DOHH2 (cell line): ENCODE measurements around the gene DIPK1A.

Source experiments
- H3F3A ChIP-seq: fragments of 200-600 bp; sonication (generic), shearing (Covaris generic); 2 replicates; pipeline ENCODE4 v1.6.0; 2016; ENCODE audit warnings: antibody characterized with exemption, mild to moderate bottlenecking; ENCODE audit not compliant: control insufficient read depth, insufficient read depth
- H3K27ac ChIP-seq: fragments of 200-600 bp; sonication (generic); 2 replicates; pipeline ENCODE4 v1.5.1; 2014; ENCODE audit warnings: low read depth, mild to moderate bottlenecking, low read length, moderate library complexity
- H3K27me3 ChIP-seq: fragments of 200-600 bp; sonication (generic); 2 replicates; pipeline ENCODE4 v1.6.1; 2014; ENCODE audit warnings: mild to moderate bottlenecking, low read length, mixed read lengths; ENCODE audit not compliant: control insufficient read depth
- H3K36me3 ChIP-seq: fragments of 200-600 bp; sonication (generic); 2 replicates; pipeline ENCODE4 v1.6.1; 2014; ENCODE audit warnings: mild to moderate bottlenecking, low read length, moderate library complexity, mixed read lengths; ENCODE audit not compliant: control insufficient read depth
- H3K4me1 ChIP-seq: fragments of 200-600 bp; sonication (generic); 2 replicates; pipeline ENCODE4 v1.6.1; 2014; ENCODE audit warnings: mild to moderate bottlenecking, low read length, mixed read lengths; ENCODE audit not compliant: control insufficient read depth
- H3K4me2 ChIP-seq: fragments of 200-600 bp; sonication (generic); 2 replicates; pipeline ENCODE4 v1.6.0; 2014; ENCODE audit warnings: mild to moderate bottlenecking, low read length, moderate library complexity
- H3K4me3 ChIP-seq: fragments of 200-600 bp; sonication (generic); 2 replicates; pipeline ENCODE4 v1.5.1; 2014; ENCODE audit warnings: mild to moderate bottlenecking, low read length, mixed read lengths
- H3K79me2 ChIP-seq: fragments of 200-600 bp; sonication (generic); 2 replicates; pipeline ENCODE4 v1.6.1; 2014; ENCODE audit warnings: mild to moderate bottlenecking, low read length, mixed read lengths; ENCODE audit not compliant: control insufficient read depth
- H3K9me2 ChIP-seq: fragments of 200-600 bp; sonication (generic); replicated peaks from 2 replicates; pipeline ENCODE4 v1.6.1; 2014; ENCODE audit warnings: mild to moderate bottlenecking, low read length, mixed read lengths; ENCODE audit not compliant: control insufficient read depth
- H3K9me3 ChIP-seq: fragments of 200-600 bp; sonication (generic); 2 replicates; pipeline ENCODE4 v1.6.1; 2014; ENCODE audit warnings: antibody characterized with exemption, low read length, mixed read lengths; ENCODE audit not compliant: control insufficient read depth, insufficient read depth
- H4K20me1 ChIP-seq: fragments of 200-600 bp; sonication (generic); 2 replicates; pipeline ENCODE4 v1.6.0; 2014; ENCODE audit warnings: low read depth, mild to moderate bottlenecking, antibody characterized with exemption, low read length, moderate library complexity; ENCODE audit not compliant: control insufficient read depth, insufficient read depth
- CTCF ChIP-seq: fragments of 200-600 bp; sonication (generic); IDR thresholded peaks from one replicate; pipeline ENCODE4 v1.5.1; 2014; ENCODE audit warnings: antibody characterized with exemption, mild to moderate bottlenecking, low read depth, low read length; ENCODE audit not compliant: poor library complexity, severe bottlenecking
- EZH2phosphoT487 ChIP-seq: fragments of 200-600 bp; sonication (generic); IDR thresholded peaks from 2 replicates; pipeline ENCODE4 v1.6.1; 2017; ENCODE audit warnings: borderline replicate concordance, mild to moderate bottlenecking, antibody characterized with exemption, low read length, moderate library complexity, mixed read lengths

DIPK1A gene

DNA sequence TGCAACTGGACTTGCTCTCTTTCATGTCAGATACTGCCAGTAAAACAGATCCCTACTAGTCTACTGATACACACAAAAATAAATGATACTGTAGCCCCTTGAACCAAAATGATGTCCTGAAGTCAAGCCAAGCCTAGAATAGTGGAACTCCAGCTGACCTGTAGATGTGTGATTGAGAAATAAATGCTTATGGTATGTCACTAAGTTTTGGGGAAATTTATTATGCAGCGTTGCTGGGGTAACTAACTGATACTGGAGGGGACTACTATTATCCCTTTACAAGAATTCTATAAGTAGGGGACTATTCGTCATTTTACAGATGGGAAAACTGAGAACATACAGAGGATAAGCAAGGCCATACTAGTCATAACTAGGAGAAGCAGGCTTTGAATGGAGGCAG is 73.8 kb downstream of the DIPK1A start:
- H3K4me2 ChIP-seq: no peak overlapping the region
- H3K9me3 ChIP-seq: no peaks in the 10 kb centered on the region; the same call in 1 of the 2 replicates
- H4K20me1 ChIP-seq: no peaks in the 10 kb centered on the region
- H3K79me2 ChIP-seq: peaks cover 43% of the 10 kb centered on the region
- H3K9me2 ChIP-seq: no peaks in the 10 kb centered on the region
- no peak for TF ChIP-seq EZH2phosphoT487
- TF ChIP-seq CTCF: no peak
- H3K36me3 ChIP-seq: no peaks in the 10 kb centered on the region; the same call in 1 of the 2 replicates
- no peaks in the 10 kb centered on the region for H3K27me3 ChIP-seq
- H3K27ac ChIP-seq: no peak overlapping the region
- peaks cover 4% of the 10 kb centered on the region; the same call in 1 of the 2 replicates for H3F3A ChIP-seq
- H3K4me3 ChIP-seq: no peak overlapping the region
- peaks cover 23% of the 10 kb centered on the region for H3K4me1 ChIP-seq

DNA sequence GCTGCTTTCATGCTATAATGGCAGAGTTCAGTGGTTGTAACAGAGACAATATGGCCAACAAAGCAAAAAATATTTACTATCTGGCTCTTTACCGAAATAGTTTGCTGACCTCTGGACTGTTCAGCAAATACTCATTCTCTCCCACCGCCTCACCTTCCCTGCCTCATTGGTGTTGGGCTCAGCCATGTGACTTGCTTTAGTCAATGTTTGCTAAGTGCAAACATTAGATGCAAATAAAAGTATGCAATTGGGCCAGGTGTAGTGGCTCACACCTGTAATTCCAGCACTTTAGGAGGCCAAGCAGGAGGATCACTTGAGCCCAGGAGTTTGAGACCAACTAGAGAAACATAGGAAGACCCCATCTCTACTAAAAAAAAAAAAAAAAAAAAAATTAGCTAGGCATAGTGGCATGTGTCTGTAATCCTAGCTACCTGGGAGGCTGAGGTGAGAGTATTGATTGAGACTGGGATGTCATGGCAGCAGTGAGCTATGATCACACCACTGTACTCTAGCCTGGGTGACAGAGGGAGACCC is 74.3 kb downstream of the DIPK1A start:
- TF ChIP-seq EZH2phosphoT487 (no peak), CTCF (no peak)
- Histone ChIP-seq H3K36me3 (no peaks in the 10 kb centered on the region; the same call in 1 of the 2 replicates), H4K20me1 (no peaks in the 10 kb centered on the region), H3K4me2 (no peak overlapping the region), H3K79me2 (peaks cover 46% of the 10 kb centered on the region), H3F3A (peaks cover 4% of the 10 kb centered on the region; the same call in 1 of the 2 replicates), H3K4me3 (no peak overlapping the region), H3K4me1 (peaks cover 23% of the 10 kb centered on the region), H3K9me3 (no peaks in the 10 kb centered on the region; the same call in 1 of the 2 replicates), H3K9me2 (no peaks in the 10 kb centered on the region), H3K27ac (no peak overlapping the region), H3K27me3 (no peaks in the 10 kb centered on the region)

DNA sequence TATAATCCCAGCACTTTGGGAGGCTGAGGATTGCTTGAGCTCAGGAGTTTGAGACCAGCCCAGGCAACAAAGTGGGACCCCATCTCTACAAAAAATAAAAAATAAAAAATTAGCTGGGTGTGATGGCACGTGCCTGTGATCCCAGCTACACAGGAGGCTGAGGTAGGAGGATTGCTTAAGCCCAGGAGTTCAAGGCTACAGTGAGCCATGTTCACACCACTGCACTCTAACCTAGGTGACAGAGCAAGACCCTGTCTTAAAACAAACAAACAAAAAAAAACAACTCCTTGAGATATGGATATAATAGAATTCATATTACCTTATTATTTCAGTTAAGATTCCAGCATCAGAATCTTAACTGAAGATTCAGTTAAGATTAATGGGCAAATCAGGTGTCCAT is 77.1 kb downstream of the DIPK1A start:
- TF ChIP-seq EZH2phosphoT487 (no peak), CTCF (no peak)
- H3K4me2 ChIP-seq: no peak overlapping the region

More for the DNA sequence above, 77.1 kb downstream of the DIPK1A start:
- Histone ChIP-seq H3F3A (peaks cover 6% of the 10 kb centered on the region; the same call in 1 of the 2 replicates), H3K9me3 (no peaks in the 10 kb centered on the region; the same call in 1 of the 2 replicates), H3K27ac (no peak overlapping the region), H3K79me2 (peaks cover 53% of the 10 kb centered on the region), H3K27me3 (no peaks in the 10 kb centered on the region), H4K20me1 (no peaks in the 10 kb centered on the region), H3K36me3 (no peaks in the 10 kb centered on the region; the same call in 1 of the 2 replicates), H3K4me1 (peaks cover 23% of the 10 kb centered on the region), H3K4me3 (no peak overlapping the region), H3K9me2 (no peaks in the 10 kb centered on the region)
